ENCODE results near the gene ARMH2. TPM values are rescaled to one million over a fixed set of nuclear protein-coding genes. Genes with fewer than 3 reads are reported as not detected.

Gene ARMH2
- total RNA-seq (not detected), polyA plus RNA-seq (not detected)

DNA sequence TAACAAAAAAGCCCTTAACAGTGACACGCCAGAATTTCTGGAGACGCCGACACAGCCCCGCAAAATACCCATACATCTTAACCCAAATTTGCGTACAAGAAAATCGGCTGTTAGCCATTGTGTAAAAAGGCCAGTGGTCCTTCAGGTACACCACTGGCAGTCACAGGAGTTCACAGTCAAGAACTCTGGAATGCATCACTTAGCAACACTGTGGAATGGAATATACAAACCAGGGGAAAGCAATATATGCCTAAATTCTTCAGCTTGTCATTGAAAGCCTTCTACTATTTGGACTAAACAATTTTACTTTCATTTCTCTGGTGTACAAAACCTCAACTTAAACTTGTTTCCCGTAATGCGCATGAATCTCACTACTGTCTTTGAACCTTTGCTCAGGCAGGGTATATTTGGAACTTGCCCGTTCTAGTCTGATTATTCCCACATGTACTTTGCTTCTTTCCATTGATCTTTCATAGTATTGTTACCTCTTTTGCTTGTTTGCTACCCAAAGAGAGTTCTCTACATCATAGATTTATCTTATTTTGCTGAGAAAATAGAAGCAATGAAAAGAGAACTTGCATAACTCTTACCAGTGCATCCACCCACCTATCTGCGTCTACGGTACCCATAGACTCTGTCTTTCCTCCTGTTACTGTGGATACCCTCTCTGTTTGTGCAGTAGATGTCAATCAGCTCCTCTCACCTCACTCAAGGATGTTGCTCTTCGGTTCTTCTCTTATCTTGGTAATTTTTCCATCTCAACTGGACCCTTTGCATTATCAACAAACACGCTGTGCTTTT, at the start of gene ARMH2:
Gene ARMH2 (minus strand): TSS at position 178 of the 801 bp plus-strand sequence. CDS start 60 bp downstream, at position 118.
- TF ChIP-seq RAD21 (IDR thresholded peaks at IDR 0.05) (no peak), HNF4A (conservative IDR thresholded peaks at IDR 0.05) (peak; percentile 51 to 75), TAF1 (conservative IDR thresholded peaks at IDR 0.05) (no peak), NR2F2 (IDR thresholded peaks at IDR 0.05) (no peak), YY1 (IDR thresholded peaks at IDR 0.05) (no peak), HNF4G (IDR thresholded peaks at IDR 0.05) (no peak), RXRA (IDR thresholded peaks at IDR 0.05) (no peak), FOXA1 (IDR thresholded peaks at IDR 0.05) (no peak), FOXA2 (IDR thresholded peaks at IDR 0.05) (no peak), SP1 (IDR thresholded peaks at IDR 0.05) (peak; percentile 33)
- TF ChIP-seq, protein P1, sequence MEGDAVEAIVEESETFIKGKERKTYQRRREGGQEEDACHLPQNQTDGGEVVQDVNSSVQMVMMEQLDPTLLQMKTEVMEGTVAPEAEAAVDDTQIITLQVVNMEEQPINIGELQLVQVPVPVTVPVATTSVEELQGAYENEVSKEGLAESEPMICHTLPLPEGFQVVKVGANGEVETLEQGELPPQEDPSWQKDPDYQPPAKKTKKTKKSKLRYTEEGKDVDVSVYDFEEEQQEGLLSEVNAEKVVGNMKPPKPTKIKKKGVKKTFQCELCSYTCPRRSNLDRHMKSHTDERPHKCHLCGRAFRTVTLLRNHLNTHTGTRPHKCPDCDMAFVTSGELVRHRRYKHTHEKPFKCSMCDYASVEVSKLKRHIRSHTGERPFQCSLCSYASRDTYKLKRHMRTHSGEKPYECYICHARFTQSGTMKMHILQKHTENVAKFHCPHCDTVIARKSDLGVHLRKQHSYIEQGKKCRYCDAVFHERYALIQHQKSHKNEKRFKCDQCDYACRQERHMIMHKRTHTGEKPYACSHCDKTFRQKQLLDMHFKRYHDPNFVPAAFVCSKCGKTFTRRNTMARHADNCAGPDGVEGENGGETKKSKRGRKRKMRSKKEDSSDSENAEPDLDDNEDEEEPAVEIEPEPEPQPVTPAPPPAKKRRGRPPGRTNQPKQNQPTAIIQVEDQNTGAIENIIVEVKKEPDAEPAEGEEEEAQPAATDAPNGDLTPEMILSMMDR (IDR thresholded peaks at IDR 0.05; ENCODE audit: low read depth, low read length, missing input control), result no peak
- TF ChIP-seq, protein P2, sequence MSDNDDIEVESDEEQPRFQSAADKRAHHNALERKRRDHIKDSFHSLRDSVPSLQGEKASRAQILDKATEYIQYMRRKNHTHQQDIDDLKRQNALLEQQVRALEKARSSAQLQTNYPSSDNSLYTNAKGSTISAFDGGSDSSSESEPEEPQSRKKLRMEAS (IDR thresholded peaks at IDR 0.05), result no peak
- TF ChIP-seq, protein P3, sequence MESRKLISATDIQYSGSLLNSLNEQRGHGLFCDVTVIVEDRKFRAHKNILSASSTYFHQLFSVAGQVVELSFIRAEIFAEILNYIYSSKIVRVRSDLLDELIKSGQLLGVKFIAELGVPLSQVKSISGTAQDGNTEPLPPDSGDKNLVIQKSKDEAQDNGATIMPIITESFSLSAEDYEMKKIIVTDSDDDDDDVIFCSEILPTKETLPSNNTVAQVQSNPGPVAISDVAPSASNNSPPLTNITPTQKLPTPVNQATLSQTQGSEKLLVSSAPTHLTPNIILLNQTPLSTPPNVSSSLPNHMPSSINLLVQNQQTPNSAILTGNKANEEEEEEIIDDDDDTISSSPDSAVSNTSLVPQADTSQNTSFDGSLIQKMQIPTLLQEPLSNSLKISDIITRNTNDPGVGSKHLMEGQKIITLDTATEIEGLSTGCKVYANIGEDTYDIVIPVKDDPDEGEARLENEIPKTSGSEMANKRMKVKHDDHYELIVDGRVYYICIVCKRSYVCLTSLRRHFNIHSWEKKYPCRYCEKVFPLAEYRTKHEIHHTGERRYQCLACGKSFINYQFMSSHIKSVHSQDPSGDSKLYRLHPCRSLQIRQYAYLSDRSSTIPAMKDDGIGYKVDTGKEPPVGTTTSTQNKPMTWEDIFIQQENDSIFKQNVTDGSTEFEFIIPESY (IDR thresholded peaks at IDR 0.05), result no peak
- no peaks in the 10 kb centered on the region for H3K27me3 ChIP-seq (ENCODE audit: control insufficient read depth in 4 of 4, insufficient read depth in 4 of 4, low read length in 3 of 4)
- no peak within 1 kb of the TSS for H3K4me3 ChIP-seq (ENCODE audit: low read depth in 1 of 3, low read length in 3 of 3)
- H3K36me3 ChIP-seq (ENCODE audit: control insufficient read depth in 4 of 4, insufficient read depth in 3 of 4, low read depth in 1 of 4, low read length in 3 of 4), result no peaks in the 10 kb centered on the region
- H3K9ac ChIP-seq (ENCODE audit: low read depth in 1 of 2, low read length in 2 of 2), result no peak within 1 kb of the TSS
- peaks cover 0 to 8% (median 4%) of the 10 kb centered on the region in 4 donors for H3K4me1 ChIP-seq (ENCODE audit: control insufficient read depth in 4 of 4, insufficient read depth in 4 of 4, low read length in 3 of 4)
- no peak within 1 kb of the TSS for H3K27ac ChIP-seq (ENCODE audit: low read depth in 1 of 2, low read length in 2 of 2)
- no peak for DNase-seq (ENCODE audit: low spot score)
- 71% methylated on average over 13 of the region's 13 CpGs for WGBS
- no peaks in the 10 kb centered on the region for H3K9me3 ChIP-seq (ENCODE audit: control insufficient read depth in 4 of 4, low read length in 3 of 4)

DNA sequence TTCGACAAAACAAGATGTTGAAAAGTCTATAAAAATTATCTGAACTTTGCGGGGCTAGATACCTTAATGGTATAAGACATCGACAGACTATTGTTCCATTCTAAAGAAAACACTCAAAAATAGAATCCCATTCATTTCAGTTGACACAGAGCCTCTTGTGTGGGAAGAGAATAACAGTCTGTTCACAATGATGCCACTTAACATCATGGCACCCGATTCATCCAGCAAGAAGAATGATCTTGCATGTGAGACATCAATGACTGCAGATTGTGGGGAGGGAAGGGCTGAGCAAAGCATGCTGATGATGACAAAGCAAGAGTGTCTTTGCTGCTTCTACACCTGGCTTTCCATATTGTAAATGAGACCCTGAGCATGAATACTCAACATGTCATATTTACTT, 49.7 kb upstream of the ARMH2 start:
- Histone ChIP-seq H3K4me1 (ENCODE audit: control insufficient read depth in 4 of 4, insufficient read depth in 4 of 4, low read length in 3 of 4) (no peaks in the 10 kb centered on the region), H3K27me3 (ENCODE audit: control insufficient read depth in 4 of 4, insufficient read depth in 4 of 4, low read length in 3 of 4) (no peaks in the 10 kb centered on the region), H3K36me3 (ENCODE audit: control insufficient read depth in 4 of 4, insufficient read depth in 3 of 4, low read depth in 1 of 4, low read length in 3 of 4) (peaks cover 0 to 5% (median 2%) of the 10 kb centered on the region in 4 donors), H3K9me3 (ENCODE audit: control insufficient read depth in 4 of 4, low read length in 3 of 4) (no peaks in the 10 kb centered on the region), H3K4me3 (ENCODE audit: low read depth in 1 of 3, low read length in 3 of 3) (no peak overlapping the region), H3K27ac (ENCODE audit: low read depth in 1 of 2, low read length in 2 of 2) (no peak overlapping the region), H3K9ac (ENCODE audit: low read depth in 1 of 2, low read length in 2 of 2) (no peak overlapping the region)
- DNase-seq (ENCODE audit: low spot score), result no peak
- TF ChIP-seq FOXA1 (IDR thresholded peaks at IDR 0.05), result no peak
- TF ChIP-seq FOXA2 (IDR thresholded peaks at IDR 0.05), result no peak
- WGBS, result 96% methylated on average over 4 of the region's 4 CpGs

DNA sequence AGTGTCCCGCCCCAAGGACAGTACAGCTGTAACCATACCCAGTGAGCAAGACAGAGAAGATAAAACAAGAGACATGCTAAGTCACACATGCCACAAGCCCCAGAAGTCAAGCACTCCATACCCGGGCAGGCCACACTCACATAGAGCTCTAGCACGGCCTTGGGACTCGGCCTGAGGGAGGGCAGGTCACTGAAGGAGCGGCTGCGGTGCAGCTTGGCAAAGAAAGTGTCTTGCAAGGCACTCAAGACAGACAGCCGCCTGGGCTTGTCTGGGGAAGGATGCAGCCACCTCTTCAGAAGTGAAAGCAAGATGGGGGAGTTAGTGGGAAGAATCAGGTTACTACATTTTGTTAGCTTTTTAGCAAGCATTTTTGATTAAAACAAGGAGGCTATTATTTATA, 48.7 kb upstream of the ARMH2 start:
- H3K36me3 ChIP-seq (ENCODE audit: control insufficient read depth in 4 of 4, insufficient read depth in 3 of 4, low read depth in 1 of 4, low read length in 3 of 4), result peaks cover 0 to 7% (median 3%) of the 10 kb centered on the region in 4 donors
- no peak overlapping the region for H3K4me3 ChIP-seq (ENCODE audit: low read depth in 1 of 3, low read length in 3 of 3)
- no peak overlapping the region for H3K27ac ChIP-seq (ENCODE audit: low read depth in 1 of 2, low read length in 2 of 2)
- no peaks in the 10 kb centered on the region for H3K4me1 ChIP-seq (ENCODE audit: control insufficient read depth in 4 of 4, insufficient read depth in 4 of 4, low read length in 3 of 4)
- 95% methylated on average over 7 of the region's 7 CpGs for WGBS
- no peak overlapping the region for H3K9ac ChIP-seq (ENCODE audit: low read depth in 1 of 2, low read length in 2 of 2)
- H3K9me3 ChIP-seq (ENCODE audit: control insufficient read depth in 4 of 4, low read length in 3 of 4), result no peaks in the 10 kb centered on the region
- no peaks in the 10 kb centered on the region for H3K27me3 ChIP-seq (ENCODE audit: control insufficient read depth in 4 of 4, insufficient read depth in 4 of 4, low read length in 3 of 4)
- no peak for DNase-seq (ENCODE audit: low spot score)
- no peak for TF ChIP-seq SP1 (IDR thresholded peaks at IDR 0.05)
- no peak for TF ChIP-seq YY1 (IDR thresholded peaks at IDR 0.05)
- TF ChIP-seq, protein P3 (IDR thresholded peaks at IDR 0.05), result no peak
- TF ChIP-seq, protein P1 (IDR thresholded peaks at IDR 0.05; ENCODE audit: low read depth, low read length, missing input control), result no peak
- TF ChIP-seq NR2F2 (IDR thresholded peaks at IDR 0.05), result no peak
- TF ChIP-seq, protein P4, sequence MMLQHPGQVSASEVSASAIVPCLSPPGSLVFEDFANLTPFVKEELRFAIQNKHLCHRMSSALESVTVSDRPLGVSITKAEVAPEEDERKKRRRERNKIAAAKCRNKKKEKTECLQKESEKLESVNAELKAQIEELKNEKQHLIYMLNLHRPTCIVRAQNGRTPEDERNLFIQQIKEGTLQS (IDR thresholded peaks at IDR 0.05), result no peak
- TF ChIP-seq HNF4A (conservative IDR thresholded peaks at IDR 0.05), result no peak
- TF ChIP-seq TAF1 (conservative IDR thresholded peaks at IDR 0.05), result no peak
- no peak for TF ChIP-seq JUND (IDR thresholded peaks at IDR 0.05)
- TF ChIP-seq RAD21 (IDR thresholded peaks at IDR 0.05), result no peak
- no peak for TF ChIP-seq HNF4G (IDR thresholded peaks at IDR 0.05)
